GM18873 (cell line): ENCODE results near the gene LILRA5.
"Not testable (repeated sequence)": the region's sequence is repeated elsewhere in the genome, so short reads cannot be mapped to it uniquely, and the experiment has no call there.

ENCODE experiments used
- ATAC-seq: cut with Tn5 transposase; IDR thresholded peaks from one replicate; pipeline ENCODE4 v1.9.1; 2021; ENCODE audit warnings: mild to moderate bottlenecking, moderate library complexity, moderate number of reproducible peaks; ENCODE audit not compliant: unreplicated experiment, low FRiP score

The LILRA5 gene

GRCh38 chr19:54307389-54308020 is 5.5 kb downstream of the LILRA5 start:
- ATAC-seq = no peak

- ATAC-seq = no peak
Observed at GRCh38 chr19:54305141-54305540, 7.8 kb downstream of the LILRA5 start.

- ATAC-seq = no peak
Observed at GRCh38 chr19:54302257-54302656, 10.7 kb downstream of the LILRA5 start.

GRCh38 chr19:54299515-54299914 is 13.5 kb downstream of the LILRA5 start:
- ATAC-seq = no peak

DNA sequence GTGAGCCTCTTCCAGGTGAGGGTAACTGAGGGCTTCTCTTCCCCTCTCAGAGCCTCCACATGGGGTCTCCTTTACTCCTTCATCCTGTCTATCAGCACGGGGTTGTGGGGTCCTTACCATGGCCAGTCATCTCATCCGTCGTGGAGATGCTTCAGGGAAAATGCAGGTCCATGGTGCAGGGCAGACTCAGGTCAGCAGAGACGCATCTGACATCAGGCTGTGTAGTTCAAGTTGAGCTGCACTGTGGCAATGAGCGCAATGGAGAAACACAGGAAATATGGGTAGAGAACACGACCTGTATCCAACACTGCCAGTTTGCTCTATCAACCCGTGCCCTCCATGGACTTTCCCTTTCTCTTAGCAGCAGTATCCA is 13.9 kb downstream of the LILRA5 start:
- ATAC-seq = no peak

GRCh38 chr19:54298357-54299125 is 14.4 kb downstream of the LILRA5 start:
- ATAC-seq = no peak

GRCh38 chr19:54297759-54298305 is 15.1 kb downstream of the LILRA5 start:
- no peak for ATAC-seq

- no peak for ATAC-seq
Observed at GRCh38 chr19:54294539-54294938, 18.4 kb downstream of the LILRA5 start.

GRCh38 chr19:54289160-54289559 is 23.8 kb downstream of the LILRA5 start:
- not testable (repeated sequence) for ATAC-seq

- no peak for ATAC-seq
Observed at GRCh38 chr19:54287456-54287855, 25.5 kb downstream of the LILRA5 start.

GRCh38 chr19:54286283-54286682 is 26.7 kb downstream of the LILRA5 start:
- ATAC-seq = not testable (repeated sequence)

DNA sequence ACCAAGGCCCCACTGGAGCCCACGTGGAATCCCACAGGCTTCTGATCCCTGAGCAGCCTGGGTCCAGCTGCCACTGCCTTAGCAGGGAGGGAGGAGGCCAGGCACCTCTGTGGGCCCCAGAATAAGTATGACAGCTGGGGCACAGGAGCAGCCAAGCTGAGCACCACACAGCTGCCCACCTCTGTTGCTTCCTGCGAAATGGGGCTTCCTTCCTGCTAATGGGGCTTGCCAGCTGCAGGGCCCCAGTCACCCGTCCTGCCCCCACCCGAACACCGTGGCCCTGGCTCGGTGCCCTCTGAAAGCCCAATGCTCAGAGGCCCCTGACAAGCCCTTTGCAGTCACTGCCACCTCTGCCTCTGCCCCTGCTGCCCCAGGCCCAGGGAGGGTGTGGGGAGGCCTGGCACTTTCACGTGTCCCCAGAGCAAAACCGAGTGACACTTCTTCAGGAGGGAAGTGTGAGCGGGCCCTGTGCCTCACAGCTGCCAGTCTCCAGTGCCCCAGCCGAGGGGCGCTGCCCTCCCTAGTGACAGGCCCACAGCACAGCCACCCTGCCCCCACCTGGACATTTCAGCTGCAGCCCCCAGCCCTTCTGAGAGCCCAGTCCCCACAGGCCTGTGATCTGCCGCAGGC is 27.4 kb downstream of the LILRA5 start:
- not testable (repeated sequence) for ATAC-seq

DNA sequence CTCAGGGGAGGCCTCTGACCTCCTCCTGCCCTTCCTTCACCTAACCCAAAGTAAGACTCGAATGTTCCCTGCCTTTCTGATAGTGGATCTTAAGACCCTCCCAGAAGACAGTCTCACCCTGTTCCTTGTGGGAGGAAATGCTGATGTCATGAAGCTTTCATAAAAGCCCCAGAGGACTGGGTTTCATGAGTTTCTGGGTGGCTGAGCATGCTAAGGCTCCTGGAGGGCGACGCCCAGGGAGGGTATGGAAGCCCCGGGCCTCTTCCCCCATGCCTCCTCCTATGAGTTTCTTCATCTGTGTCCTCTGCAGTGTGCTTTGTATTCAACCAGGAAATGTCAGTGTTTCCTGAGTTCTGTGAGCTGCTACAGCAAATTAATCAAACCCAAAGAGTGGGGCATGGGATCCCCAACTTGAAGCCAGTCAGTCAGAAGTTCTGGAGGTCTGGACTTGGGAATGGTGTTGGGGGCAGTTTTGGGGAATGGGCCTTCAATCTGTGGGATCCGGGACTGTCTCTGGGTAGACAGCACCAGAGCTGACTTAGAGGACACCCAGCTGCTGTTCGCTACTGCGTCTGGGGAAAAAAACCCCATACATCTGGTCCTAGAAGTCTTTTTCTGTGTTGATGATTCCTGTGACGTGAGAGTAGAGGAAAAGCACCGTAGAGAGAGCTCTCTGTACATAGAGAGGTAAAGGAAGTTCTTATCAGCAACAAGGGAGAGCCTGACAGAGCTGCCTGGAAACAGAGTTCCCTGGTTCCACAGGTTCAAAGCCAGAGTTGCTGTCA is 30.1 kb downstream of the LILRA5 start:
- ATAC-seq = no peak

- ATAC-seq = not testable (repeated sequence)
Observed at GRCh38 chr19:54281729-54282075, 31.3 kb downstream of the LILRA5 start.

- ATAC-seq = no peak
Observed at GRCh38 chr19:54281007-54281728, 31.8 kb downstream of the LILRA5 start, which contains the start of gene LILRB2. Gene LILRB2, minus strand, starts transcription at chr19:54281110. Its CDS starts 614 bp downstream, at chr19:54280496.

- not testable (repeated sequence) for ATAC-seq
Observed at GRCh38 chr19:54280441-54280840, 32.5 kb downstream of the LILRA5 start.

- ATAC-seq = not testable (repeated sequence)
Observed at GRCh38 chr19:54280025-54280424, 32.9 kb downstream of the LILRA5 start.

GRCh38 chr19:54279406-54279962 is 33.5 kb downstream of the LILRA5 start:
- no peak for ATAC-seq

GRCh38 chr19:54278571-54279195 is 34.3 kb downstream of the LILRA5 start:
- ATAC-seq = not testable (repeated sequence)
